HepG2 (cell line): ENCODE data around the gene MIDN. TPM values are rescaled to one million over a fixed set of nuclear protein-coding genes. Genes with fewer than 3 reads are reported as not detected.
"Not testable (repeated sequence)": the region's sequence is repeated elsewhere in the genome, so short reads cannot be mapped to it uniquely, and the experiment has no call there.

ENCODE experiments used
- ATAC-seq: fragments of 200-7000 bp; cut with Tn5 transposase; 3 replicates; pipeline ENCODE4 v1.9.1; 2020; ENCODE audit warnings: mild to moderate bottlenecking, moderate library complexity
- BruUV-seq: library from RNA; stranded (reverse); fragments of 400-500 nt; replicated peaks from 2 replicates; lab custom pipeline; 2021; lab: Mats Ljungman, UMichigan
- CTCF ChIA-PET: fragments of 300-600 bp; formaldehyde crosslinking; extraction: SDS; loops from one replicate; lab custom pipeline; 2021; ENCODE audit warnings: low total read pairs, inconsistent platforms, low intra/inter-chr PET ratio; lab: Yijun Ruan, JAX
- POLR2A ChIA-PET: fragments of 350-600 bp; sonication (Branson Sonifier 250); formaldehyde crosslinking; loops from one replicate; lab custom pipeline; 2020; ENCODE audit warnings: antibody characterized with exemption, inconsistent platforms; lab: Yijun Ruan, JAX
- DNase-seq: peaks from one replicate; pipeline ENCODE4 v3.0.0-alpha.2; 2015; ENCODE audit warnings: low spot score
- FAIRE-seq: peaks from 3 replicates; lab custom pipeline; 2011; peaks lifted over from hg19 to GRCh38; lab: Jason Lieb, UNC
- H2AFZ ChIP-seq: one replicate; pipeline ENCODE4 v1.6.1; 2011; ENCODE audit warnings: low read length, inconsistent platforms
- H3K27ac ChIP-seq: fragments of 300-600 bp; 3 replicates; pipeline ENCODE4 v1.8.0; 2011; ENCODE audit warnings: mixed run types, mild to moderate bottlenecking, mixed read lengths, low read length, inconsistent platforms; ENCODE audit not compliant: insufficient read depth; ENCODE audit errors: extremely low read length
- H3K27me3 ChIP-seq, 2 experiments: fragments of 200-600 bp in 1 of 2; 2 replicates in 1 of 2; 3 replicates in 1 of 2; pipeline versions ENCODE4 v1.6.0 to v1.8.0; 2011; ENCODE audit warnings: low read length in 2 of 2, mild to moderate bottlenecking in 2 of 2, moderate library complexity in 2 of 2, inconsistent platforms in 1 of 2; ENCODE audit not compliant: insufficient read depth in 2 of 2, control insufficient read depth in 1 of 2
- H3K36me3 ChIP-seq, 2 experiments: fragments of 200-600 bp in 1 of 2; replicated peaks in 1 of 2; 2 replicates in 1 of 2; 3 replicates in 1 of 2; pipeline versions ENCODE4 v1.5.1 to v1.8.0; 2011; ENCODE audit warnings: low read length in 2 of 2, inconsistent platforms in 1 of 2; ENCODE audit not compliant: insufficient read depth in 2 of 2, control insufficient read depth in 1 of 2
- H3K4me1 ChIP-seq: 2 replicates; pipeline ENCODE4 v1.5.1; 2012; ENCODE audit warnings: low read length, inconsistent platforms; ENCODE audit not compliant: insufficient read depth
- H3K4me2 ChIP-seq: 2 replicates; pipeline ENCODE4 v1.6.0; 2011; ENCODE audit warnings: low read depth, low read length, inconsistent platforms
- H3K4me3 ChIP-seq, 3 experiments: fragments of 200-600 bp in 1 of 3; sonication (generic), shearing (Covaris generic) in 1 of 3; replicated peaks in 1 of 3; 2 replicates each; pipeline ENCODE4 v1.5.1; 2011 to 2016; ENCODE audit warnings: low read length in 3 of 3, inconsistent platforms in 2 of 3, low read depth in 2 of 3, mild to moderate bottlenecking in 2 of 3, control low read depth in 1 of 3, mixed read lengths in 1 of 3; ENCODE audit not compliant: insufficient read depth in 1 of 3
- H3K79me2 ChIP-seq: one replicate; pipeline ENCODE4 v1.6.1; 2011; ENCODE audit warnings: low read length, inconsistent platforms; ENCODE audit not compliant: insufficient read depth
- H3K9ac ChIP-seq: 2 replicates; pipeline ENCODE4 v1.6.0; 2011; ENCODE audit warnings: mild to moderate bottlenecking, low read depth, low read length, inconsistent platforms; ENCODE audit not compliant: insufficient read depth
- H3K9me3 ChIP-seq: 2 replicates; pipeline ENCODE4 v1.5.1; 2012; ENCODE audit warnings: mild to moderate bottlenecking, low read length
- H4K20me1 ChIP-seq: 2 replicates; pipeline ENCODE4 v1.6.0; 2011; ENCODE audit warnings: inconsistent platforms, mild to moderate bottlenecking, low read length, moderate library complexity; ENCODE audit not compliant: insufficient read depth
- NFE2 ChIP-seq: sonication (generic); formaldehyde crosslinking; IDR thresholded peaks from 2 replicates; pipeline ENCODE4 v1.4.0; 2020; ENCODE audit warnings: missing genetic modification reagents
- PRPF4 ChIP-seq: fragments of 200-400 bp; formaldehyde crosslinking; IDR thresholded peaks from 2 replicates; pipeline ENCODE4 v1.6.1; 2016; ENCODE audit warnings: low read length, low read depth; ENCODE audit not compliant: poor library complexity, severe bottlenecking
- SSRP1 ChIP-seq: IDR thresholded peaks from 2 replicates; pipeline ENCODE4 v1.6.1; 2016; ENCODE audit warnings: control low read depth
- ZBTB33 ChIP-seq: sonication (generic); formaldehyde crosslinking; IDR thresholded peaks from 2 replicates; pipeline ENCODE4 v1.4.0; 2020; ENCODE audit warnings: missing genetic modification reagents
- ZBTB49 ChIP-seq: sonication (generic); formaldehyde crosslinking; IDR thresholded peaks from 2 replicates; pipeline ENCODE4 v1.4.0; 2020; ENCODE audit warnings: missing genetic modification reagents, borderline replicate concordance
- ZNF367 ChIP-seq: sonication (generic); formaldehyde crosslinking; IDR thresholded peaks from 2 replicates; pipeline ENCODE4 v1.4.0; 2020; ENCODE audit warnings: missing genetic modification reagents, borderline replicate concordance
- ZZZ3 ChIP-seq: sonication (generic); formaldehyde crosslinking; IDR thresholded peaks from 2 replicates; pipeline ENCODE4 v1.4.0; 2020; ENCODE audit warnings: missing genetic modification reagents, mild to moderate bottlenecking, borderline replicate concordance
- whole genome bisulfite sequencing: methylation state at CpG from one replicate; pipeline ENCODE4 v1.1.6; 2017; ENCODE audit warnings: low lambda C conversion rate; 5-methylcytosine and 5-hydroxymethylcytosine counted together
- in situ Hi-C: cut with HindIII; loops from 2 replicates; pipeline ENCODE4 v1.10.0; 2017; ENCODE audit warnings: low pct_unique_long_range_greater_than_20kb; ENCODE audit not compliant: extremely low pct_ligation_motif_present
- intact Hi-C: fragments of 100-400 bp; cut with micrococcal nuclease; formaldehyde crosslinking; loops from one replicate; pipeline ENCODE4 v1.10.0; 2022; ENCODE audit not compliant: unreplicated experiment
- polyA plus RNA-seq, 8 experiments: library from polyadenylated mRNA; depleted of rRNA in 3 of 8; stranded (reverse) in 7 of 8; unstranded in 1 of 8; fragments of >200 nt; fragmentation: Illumina TruSeq in 4 of 8; extraction: Trizol in 4 of 8; gene quantifications; 2 replicates each; pipeline versions ENCODE4 v1.2.1 to v1.2.3, GENCODE V29; 2011 to 2016; ENCODE audit warnings: low read depth in 4 of 8, missing spikeins in 1 of 8, mixed read lengths in 1 of 8; ENCODE audit not compliant: insufficient read depth in 1 of 8
- total RNA-seq, 5 experiments: library from RNA; depleted of rRNA; stranded (reverse); fragments of >200 nt; fragmentation: Illumina TruSeq; extraction: Trizol; gene quantifications; 2 replicates each; pipeline ENCODE4 v1.2.3, GENCODE V29; 2016; ENCODE audit warnings: low read depth in 1 of 5
- TF ChIP-seq, protein P1 (sequence below): sonication (generic); formaldehyde crosslinking; IDR thresholded peaks from 2 replicates; pipeline ENCODE4 v1.5.1; 2020; ENCODE audit warnings: missing genetic modification reagents, mild to moderate bottlenecking, borderline replicate concordance

The MIDN gene
- total and polyA plus RNA-seq, 2 of the 13 experiments (the other 11 are each of a cell fraction or from before 2014, with no cell fraction given): 8.4 to 18.0 TPM

DNA sequence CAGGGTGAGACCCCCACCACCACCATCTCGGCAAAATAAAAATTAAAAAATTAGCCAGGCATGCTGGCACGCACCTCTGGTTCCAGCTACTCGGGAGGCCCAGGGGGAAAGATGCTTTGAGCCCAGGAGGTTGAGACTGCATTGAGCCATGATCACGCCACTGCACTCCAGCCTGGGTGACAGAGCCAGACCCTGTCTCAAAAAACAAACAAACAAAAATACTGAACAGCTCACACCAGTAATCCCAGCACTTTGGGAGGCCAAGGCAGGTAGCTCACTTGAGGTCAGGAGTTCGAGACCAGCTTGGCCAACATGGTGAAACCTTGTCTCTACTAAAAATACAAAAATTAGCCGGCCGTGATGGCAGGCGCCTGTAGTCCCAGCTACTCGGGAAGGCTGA lies 57.0 kb downstream of the MIDN start:
- POLR2A ChIA-PET: interaction anchor here (1.2 kb wide), 1 partner anchor 22 kb away, joined by 3 read pairs; no protein-coding TSS in a partner anchor
- BruUV-seq: not testable (repeated sequence)

GRCh38 chr19:1307320-1307719 lies 58.9 kb downstream of the MIDN start:
- FAIRE-seq: no peak
- TF ChIP-seq PRPF4 (no peak), ZZZ3 (CRISPR knock-in tag) (no peak), SSRP1 (CRISPR knock-in tag) (no peak), ZBTB49 (CRISPR knock-in tag) (no peak), ZNF367 (CRISPR knock-in tag) (no peak), NFE2 (CRISPR knock-in tag) (no peak), ZBTB33 (CRISPR knock-in tag) (0 out of 2 replicates have a peak, but pooled peaks have one; percentile 24)
- TF ChIP-seq, protein P1, sequence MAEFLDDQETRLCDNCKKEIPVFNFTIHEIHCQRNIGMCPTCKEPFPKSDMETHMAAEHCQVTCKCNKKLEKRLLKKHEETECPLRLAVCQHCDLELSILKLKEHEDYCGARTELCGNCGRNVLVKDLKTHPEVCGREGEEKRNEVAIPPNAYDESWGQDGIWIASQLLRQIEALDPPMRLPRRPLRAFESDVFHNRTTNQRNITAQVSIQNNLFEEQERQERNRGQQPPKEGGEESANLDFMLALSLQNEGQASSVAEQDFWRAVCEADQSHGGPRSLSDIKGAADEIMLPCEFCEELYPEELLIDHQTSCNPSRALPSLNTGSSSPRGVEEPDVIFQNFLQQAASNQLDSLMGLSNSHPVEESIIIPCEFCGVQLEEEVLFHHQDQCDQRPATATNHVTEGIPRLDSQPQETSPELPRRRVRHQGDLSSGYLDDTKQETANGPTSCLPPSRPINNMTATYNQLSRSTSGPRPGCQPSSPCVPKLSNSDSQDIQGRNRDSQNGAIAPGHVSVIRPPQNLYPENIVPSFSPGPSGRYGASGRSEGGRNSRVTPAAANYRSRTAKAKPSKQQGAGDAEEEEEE (CRISPR knock-in tag): no peak
- in situ Hi-C loops (no loop called here), intact Hi-C loops (no loop called here)
- CTCF ChIA-PET: no interaction called here
- Histone ChIP-seq H3K79me2 (no peaks in the 10 kb centered on the region), H2AFZ (no peak overlapping the region), H3K27ac (no peak overlapping the region), H3K36me3 (no peaks in the 10 kb centered on the region), H3K4me3 (no peak overlapping the region), H3K9ac (no peak overlapping the region), H3K27me3 (peaks cover 0 to under 1% of the 10 kb centered on the region in 2 experiments; a peak in 1 of 5 replicates), H3K9me3 (no peaks in the 10 kb centered on the region), H3K4me1 (peaks cover 50% of the 10 kb centered on the region), H3K4me2 (no peak overlapping the region), H4K20me1 (no peaks in the 10 kb centered on the region)
- 92% methylated on average over 28 of the region's 38 CpGs for WGBS
- BruUV-seq: no TSS peak
- no peak for ATAC-seq
- no peak for DNase-seq
- POLR2A ChIA-PET: interaction anchor here (1.2 to 1.8 kb wide), 2 partner anchors 17 to 38 kb away, joined by 3 to 4 read pairs; partner anchors contain the start of gene CIRBP

More for the DNA sequence above, 57.0 kb downstream of the MIDN start:
- peaks cover 38% of the 10 kb centered on the region for H3K4me1 ChIP-seq
- in situ Hi-C loops, intact Hi-C loops, H3K9me3 ChIP-seq, H3K9ac ChIP-seq, H2AFZ ChIP-seq, DNase-seq, ATAC-seq, H4K20me1 ChIP-seq, H3K79me2 ChIP-seq, H3K36me3 ChIP-seq, CTCF ChIA-PET, H3K27me3 ChIP-seq, H3K27ac ChIP-seq, FAIRE-seq: not testable (repeated sequence)
- H3K4me2 ChIP-seq: peak overlapping the region; percentile 93; the same call in 1 of the 2 replicates
- 66% methylated on average over 9 of the region's 9 CpGs for WGBS
- peak overlapping the region in 1 of 3 experiments; percentile 74; a peak in 1 of 6 replicates for H3K4me3 ChIP-seq
